Measurements from ENCODE around the gene KRT36. TPM values are rescaled to one million over a fixed set of nuclear protein-coding genes. Genes with fewer than 3 reads are reported as not detected.

The KRT36 gene
- total RNA-seq: under 1 TPM in 1 of 4 donors, not detected in 3; 0.38 TPM

DNA sequence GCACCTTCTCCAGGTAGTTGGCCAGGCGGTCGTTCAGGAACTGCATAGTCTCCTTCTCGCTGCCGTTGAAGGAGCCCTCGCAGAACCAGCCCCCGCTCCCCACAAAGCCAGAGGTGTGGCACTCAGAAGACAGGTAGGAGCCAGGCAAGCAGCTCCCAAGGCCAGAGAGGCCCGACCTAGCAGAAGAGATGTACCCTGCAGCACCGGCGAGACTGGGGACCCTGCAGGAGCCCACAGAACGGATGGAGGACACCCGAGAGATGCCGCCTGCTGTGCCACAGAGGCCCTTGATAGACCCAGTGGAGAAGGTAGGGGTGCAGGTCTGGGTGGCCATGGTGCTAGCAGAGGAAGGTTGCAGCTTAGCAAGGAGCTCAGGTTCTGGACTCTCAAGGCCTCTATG, at the start of gene KRT36:
Gene KRT36 (minus strand): TSS at position 380 of the 400 bp plus-strand sequence. CDS start 46 bp downstream, at position 334.
- no peak within 1 kb of the TSS for H3K4me3 ChIP-seq
- intact Hi-C loops (cut with DNase I): no loop called here
- TF ChIP-seq, protein P1, sequence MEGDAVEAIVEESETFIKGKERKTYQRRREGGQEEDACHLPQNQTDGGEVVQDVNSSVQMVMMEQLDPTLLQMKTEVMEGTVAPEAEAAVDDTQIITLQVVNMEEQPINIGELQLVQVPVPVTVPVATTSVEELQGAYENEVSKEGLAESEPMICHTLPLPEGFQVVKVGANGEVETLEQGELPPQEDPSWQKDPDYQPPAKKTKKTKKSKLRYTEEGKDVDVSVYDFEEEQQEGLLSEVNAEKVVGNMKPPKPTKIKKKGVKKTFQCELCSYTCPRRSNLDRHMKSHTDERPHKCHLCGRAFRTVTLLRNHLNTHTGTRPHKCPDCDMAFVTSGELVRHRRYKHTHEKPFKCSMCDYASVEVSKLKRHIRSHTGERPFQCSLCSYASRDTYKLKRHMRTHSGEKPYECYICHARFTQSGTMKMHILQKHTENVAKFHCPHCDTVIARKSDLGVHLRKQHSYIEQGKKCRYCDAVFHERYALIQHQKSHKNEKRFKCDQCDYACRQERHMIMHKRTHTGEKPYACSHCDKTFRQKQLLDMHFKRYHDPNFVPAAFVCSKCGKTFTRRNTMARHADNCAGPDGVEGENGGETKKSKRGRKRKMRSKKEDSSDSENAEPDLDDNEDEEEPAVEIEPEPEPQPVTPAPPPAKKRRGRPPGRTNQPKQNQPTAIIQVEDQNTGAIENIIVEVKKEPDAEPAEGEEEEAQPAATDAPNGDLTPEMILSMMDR (IDR thresholded peaks at IDR 0.05): no peak
- no peak for TF ChIP-seq POLR2A (IDR thresholded peaks at IDR 0.05)
- WGBS, 2 donors: 89 to 100% methylated on average over 4 to 7 of the region's 12 CpGs
- H3K27ac ChIP-seq: no peak within 1 kb of the TSS
- no peaks in the 10 kb centered on the region for H3K9me3 ChIP-seq
- H3K36me3 ChIP-seq: no peaks in the 10 kb centered on the region
- H3K4me1 ChIP-seq: peaks cover 0 to 29% (median 16%) of the 10 kb centered on the region in 3 donors
- DNase-seq: no peak
- peaks cover 0 to 8% (median 0%) of the 10 kb centered on the region in 4 donors for H3K27me3 ChIP-seq

DNA sequence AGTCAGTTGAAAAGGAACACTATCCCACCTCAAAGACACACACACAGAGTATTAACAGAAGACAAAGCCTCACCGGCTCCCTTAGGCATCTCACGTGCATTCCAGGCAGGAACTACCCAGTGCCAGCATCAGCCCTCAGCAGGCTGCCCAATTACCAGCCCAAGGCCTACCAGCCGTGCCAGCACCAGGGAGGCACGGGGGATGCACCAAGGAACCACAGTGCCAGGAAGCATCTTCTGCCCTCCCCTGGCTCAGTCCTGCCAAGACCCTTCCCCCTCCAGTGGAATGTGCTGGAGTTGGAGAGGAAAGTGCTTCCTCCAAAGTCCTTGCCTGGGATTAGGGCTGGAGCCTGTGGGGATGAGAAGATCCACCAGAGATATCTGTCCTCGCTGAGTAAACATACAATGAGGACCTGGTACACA, 49.4 kb upstream of the KRT36 start:
- intact Hi-C loops (cut with DNase I): no loop called here
- DNase-seq: no peak
- Histone ChIP-seq H3K36me3 (no peaks in the 10 kb centered on the region), H3K4me3 (no peak overlapping the region), H3K4me1 (peaks cover 12 to 42% (median 13%) of the 10 kb centered on the region in 3 donors), H3K9me3 (no peaks in the 10 kb centered on the region), H3K27me3 (no peaks in the 10 kb centered on the region), H3K27ac (no peak overlapping the region)
- 39 to 55% methylated on average over 2 to 5 of the region's 5 CpGs for WGBS, 2 donors
- no peak for TF ChIP-seq POLR2A (IDR thresholded peaks at IDR 0.05)
- TF ChIP-seq, protein P1 (IDR thresholded peaks at IDR 0.05): no peak

DNA sequence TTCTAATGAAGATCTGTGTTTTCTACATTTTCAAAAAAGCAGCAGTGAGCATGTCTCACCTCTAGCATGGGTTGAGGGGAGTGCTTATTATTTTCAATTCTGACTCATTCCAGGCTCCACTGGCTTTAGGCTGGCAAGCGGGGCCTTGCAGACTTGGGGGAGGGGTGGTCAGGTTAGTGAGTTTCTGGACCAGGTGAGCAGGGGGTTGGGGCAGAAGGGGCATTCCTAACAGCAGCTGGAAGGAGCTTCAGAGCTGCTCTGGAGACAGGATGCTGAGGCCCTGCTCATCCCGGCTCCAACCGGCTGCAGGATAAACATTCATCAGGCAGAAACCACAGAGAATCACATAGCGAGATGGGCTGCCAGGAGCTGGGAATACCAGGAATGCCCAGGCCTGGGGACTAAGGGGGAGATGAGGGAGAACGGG, 48.9 kb upstream of the KRT36 start:
- intact Hi-C loops (cut with DNase I): no loop called here
- TF ChIP-seq POLR2A (IDR thresholded peaks at IDR 0.05): no peak
- TF ChIP-seq, protein P1 (IDR thresholded peaks at IDR 0.05): no peak
- no peak for DNase-seq
- no peaks in the 10 kb centered on the region for H3K27me3 ChIP-seq
- no peak overlapping the region for H3K4me3 ChIP-seq
- no peaks in the 10 kb centered on the region for H3K36me3 ChIP-seq
- 37 to 45% methylated on average over 2 to 3 of the region's 5 CpGs for whole genome bisulfite sequencing, 2 donors
- peaks cover 12 to 42% (median 13%) of the 10 kb centered on the region in 3 donors for H3K4me1 ChIP-seq
- H3K9me3 ChIP-seq: no peaks in the 10 kb centered on the region
- H3K27ac ChIP-seq: no peak overlapping the region

GRCh38 chr17:41537990-41538389, 48.3 kb upstream of the KRT36 start:
- Histone ChIP-seq H3K4me3 (no peak overlapping the region), H3K4me1 (peaks cover 12 to 47% (median 13%) of the 10 kb centered on the region in 3 donors), H3K27ac (no peak overlapping the region), H3K27me3 (peaks cover 0 to under 1% (median 0%) of the 10 kb centered on the region in 4 donors), H3K36me3 (no peaks in the 10 kb centered on the region), H3K9me3 (no peaks in the 10 kb centered on the region)
- 51 to 55% methylated on average over 9 of the region's 9 CpGs for WGBS, 2 donors
- intact Hi-C loops (cut with DNase I): no loop called here
- no peak for TF ChIP-seq POLR2A (IDR thresholded peaks at IDR 0.05)
- TF ChIP-seq, protein P1 (IDR thresholded peaks at IDR 0.05): no peak
- DNase-seq: no peak

DNA sequence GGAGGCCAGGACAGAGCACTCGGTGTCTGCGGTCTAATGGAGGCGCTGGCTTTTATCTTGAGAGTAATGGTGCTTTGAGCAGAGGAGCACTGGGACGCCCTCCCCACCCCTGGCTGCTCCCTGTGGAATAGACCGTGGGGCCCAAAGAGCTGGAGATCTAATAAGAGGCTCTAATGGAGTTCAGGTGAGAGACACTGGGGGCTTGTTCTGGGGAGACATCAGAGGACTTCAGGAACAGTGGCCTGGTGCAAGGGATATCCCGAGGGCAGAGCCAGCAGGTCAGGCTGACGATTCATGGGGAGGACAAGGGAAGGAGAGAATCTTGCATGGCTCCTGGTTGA, 47.9 kb upstream of the KRT36 start:
- no peak for TF ChIP-seq POLR2A (IDR thresholded peaks at IDR 0.05)
- TF ChIP-seq, protein P1 (IDR thresholded peaks at IDR 0.05): no peak
- Histone ChIP-seq H3K27ac (no peak overlapping the region), H3K9me3 (no peaks in the 10 kb centered on the region), H3K4me3 (no peak overlapping the region), H3K36me3 (no peaks in the 10 kb centered on the region), H3K27me3 (peaks cover 0 to 4% (median 0%) of the 10 kb centered on the region in 4 donors), H3K4me1 (peaks cover 12 to 51% (median 13%) of the 10 kb centered on the region in 3 donors)
- DNase-seq: no peak
- WGBS, 2 donors: 60 to 91% methylated on average over 5 to 7 of the region's 7 CpGs
- intact Hi-C loops (cut with DNase I): no loop called here
